Lower leg skin (tissue), 3 donors: ENCODE data around the gene NPFFR2.

ENCODE experiments used
- POLR2A ChIP-seq, 2 donors: fragments of 450-650 bp; IDR thresholded peaks; one replicate each; pipeline ENCODE4 v1.6.1; 2016 to 2017; ENCODE audit warnings: antibody characterized with exemption in 2 of 2, mild to moderate bottlenecking in 1 of 2, moderate library complexity in 1 of 2
- TF ChIP-seq, protein P1 (sequence below), 3 donors: fragments of 450-650 bp; IDR thresholded peaks; one replicate each; pipeline ENCODE4 v1.5.1; 2016; ENCODE audit warnings: antibody characterized with exemption in 3 of 3, mild to moderate bottlenecking in 3 of 3, moderate library complexity in 2 of 3

DNA sequence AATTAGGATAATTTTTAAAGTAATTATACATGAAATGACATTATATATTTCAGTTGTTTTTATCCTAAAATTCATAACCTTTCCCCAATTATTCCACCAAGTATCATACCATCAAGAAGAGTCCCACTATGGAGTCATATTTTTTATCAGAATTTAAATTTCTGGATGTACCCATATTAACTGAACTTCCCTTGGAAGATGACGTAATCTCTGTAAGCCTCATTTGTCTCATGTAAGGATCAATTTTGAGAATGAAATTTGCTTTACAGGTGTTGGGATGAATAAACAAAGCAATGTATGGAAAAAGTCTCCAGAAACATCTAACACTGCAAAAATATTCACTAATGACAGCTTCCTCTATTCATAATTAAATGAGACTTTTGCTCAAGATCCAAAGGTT lies 147.5 kb downstream of the NPFFR2 start:
- TF ChIP-seq, protein P1, sequence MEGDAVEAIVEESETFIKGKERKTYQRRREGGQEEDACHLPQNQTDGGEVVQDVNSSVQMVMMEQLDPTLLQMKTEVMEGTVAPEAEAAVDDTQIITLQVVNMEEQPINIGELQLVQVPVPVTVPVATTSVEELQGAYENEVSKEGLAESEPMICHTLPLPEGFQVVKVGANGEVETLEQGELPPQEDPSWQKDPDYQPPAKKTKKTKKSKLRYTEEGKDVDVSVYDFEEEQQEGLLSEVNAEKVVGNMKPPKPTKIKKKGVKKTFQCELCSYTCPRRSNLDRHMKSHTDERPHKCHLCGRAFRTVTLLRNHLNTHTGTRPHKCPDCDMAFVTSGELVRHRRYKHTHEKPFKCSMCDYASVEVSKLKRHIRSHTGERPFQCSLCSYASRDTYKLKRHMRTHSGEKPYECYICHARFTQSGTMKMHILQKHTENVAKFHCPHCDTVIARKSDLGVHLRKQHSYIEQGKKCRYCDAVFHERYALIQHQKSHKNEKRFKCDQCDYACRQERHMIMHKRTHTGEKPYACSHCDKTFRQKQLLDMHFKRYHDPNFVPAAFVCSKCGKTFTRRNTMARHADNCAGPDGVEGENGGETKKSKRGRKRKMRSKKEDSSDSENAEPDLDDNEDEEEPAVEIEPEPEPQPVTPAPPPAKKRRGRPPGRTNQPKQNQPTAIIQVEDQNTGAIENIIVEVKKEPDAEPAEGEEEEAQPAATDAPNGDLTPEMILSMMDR (IDR thresholded peaks at IDR 0.05) = no peak
- TF ChIP-seq POLR2A (IDR thresholded peaks at IDR 0.05) = no peak
